SK-N-MC (cell line): ENCODE results near the gene CCDC117.

Experiments used
- DNase-seq: peaks from one replicate; pipeline ENCODE4 v3.0.0-alpha.2; 2011; ENCODE audit warnings: low read depth, low spot score
- H3K27ac ChIP-seq: fragments of 200-600 bp; sonication (generic); 2 replicates; pipeline ENCODE4 v1.5.1; 2016; ENCODE audit warnings: mixed run types
- H3K36me3 ChIP-seq: fragments of 200-600 bp; sonication (generic); 2 replicates; pipeline ENCODE4 v1.6.1; 2017; ENCODE audit warnings: antibody characterized with exemption, low read length, mixed read lengths; ENCODE audit not compliant: insufficient read depth
- H3K4me3 ChIP-seq: fragments of 200-600 bp; sonication (generic); 2 replicates; pipeline ENCODE4 v1.5.1; 2016
- H3K9ac ChIP-seq: fragments of 200-600 bp; sonication (generic); 2 replicates; pipeline ENCODE4 v1.8.0; 2017; ENCODE audit warnings: mixed run types, mixed read lengths; ENCODE audit not compliant: insufficient read length
- H3K9me3 ChIP-seq: fragments of 200-600 bp; sonication (generic); 2 replicates; pipeline ENCODE4 v1.6.1; 2017; ENCODE audit warnings: low read depth, mild to moderate bottlenecking, antibody characterized with exemption, low read length, moderate library complexity, mixed read lengths
- EZH2 ChIP-seq: fragments of 200-600 bp; sonication (generic); IDR thresholded peaks from one replicate; pipeline ENCODE4 v1.6.1; 2017; ENCODE audit warnings: antibody characterized with exemption
- FOXP2 ChIP-seq: optimal IDR thresholded peaks from 2 replicates; pipeline ENCODE3; 2011; ENCODE audit warnings: mild to moderate bottlenecking, moderate library complexity; ENCODE audit not compliant: insufficient read depth; ENCODE audit errors: extremely low read length, control extremely low read depth
- POLR2AphosphoS5 ChIP-seq: IDR thresholded peaks from 2 replicates; pipeline ENCODE4 v1.6.1; 2012; ENCODE audit warnings: mild to moderate bottlenecking, low read depth, low read length, borderline replicate concordance

The CCDC117 gene

GRCh38 chr22:28766628-28767027 is 5.9 kb upstream of the CCDC117 start:
- no peak overlapping the region for H3K9ac ChIP-seq
- TF ChIP-seq FOXP2: no peak
- no peak for TF ChIP-seq POLR2AphosphoS5
- TF ChIP-seq EZH2: no peak
- no peak overlapping the region for H3K27ac ChIP-seq
- H3K9me3 ChIP-seq: no peaks in the 10 kb centered on the region
- no peak for DNase-seq
- no peak overlapping the region for H3K4me3 ChIP-seq
- no peaks in the 10 kb centered on the region for H3K36me3 ChIP-seq

DNA sequence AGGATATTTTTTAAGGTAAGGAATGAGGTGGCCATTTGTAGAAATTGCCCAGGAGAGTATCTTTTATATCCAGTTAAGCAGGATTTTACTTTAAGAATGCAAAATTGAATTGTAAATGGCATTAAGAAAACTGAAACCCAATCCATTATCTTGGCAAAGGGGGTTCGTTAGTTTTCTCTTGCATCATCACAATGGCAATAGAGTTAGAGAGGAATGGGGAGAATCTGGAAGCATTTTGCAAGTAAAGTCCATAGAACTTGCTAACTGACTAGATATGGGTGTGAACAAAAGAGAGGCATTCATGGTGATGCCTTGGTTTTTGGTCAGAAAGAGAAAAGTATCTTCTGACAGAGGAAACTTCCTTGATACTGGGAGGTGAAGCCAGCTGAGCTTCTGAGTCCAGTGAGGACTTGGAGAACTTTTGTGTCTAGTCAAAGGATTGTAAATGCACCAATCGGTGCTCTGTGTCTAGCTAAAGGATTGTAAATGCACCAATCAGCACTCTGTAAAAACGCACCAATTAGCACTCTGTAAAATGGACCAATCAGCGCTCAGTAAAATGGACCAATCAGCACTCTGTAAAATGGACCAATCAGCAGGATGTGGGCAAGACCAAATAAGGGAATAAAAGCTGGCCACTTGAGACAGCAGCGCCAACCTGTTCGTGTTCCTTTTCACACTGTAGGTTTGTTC is 3.6 kb upstream of the CCDC117 start:
- TF ChIP-seq EZH2 (no peak), POLR2AphosphoS5 (no peak), FOXP2 (no peak)
- no peak overlapping the region for H3K27ac ChIP-seq
- H3K9me3 ChIP-seq: no peaks in the 10 kb centered on the region
- no peaks in the 10 kb centered on the region for H3K36me3 ChIP-seq
- DNase-seq: no peak
- no peak overlapping the region for H3K9ac ChIP-seq
- no peak overlapping the region for H3K4me3 ChIP-seq

DNA sequence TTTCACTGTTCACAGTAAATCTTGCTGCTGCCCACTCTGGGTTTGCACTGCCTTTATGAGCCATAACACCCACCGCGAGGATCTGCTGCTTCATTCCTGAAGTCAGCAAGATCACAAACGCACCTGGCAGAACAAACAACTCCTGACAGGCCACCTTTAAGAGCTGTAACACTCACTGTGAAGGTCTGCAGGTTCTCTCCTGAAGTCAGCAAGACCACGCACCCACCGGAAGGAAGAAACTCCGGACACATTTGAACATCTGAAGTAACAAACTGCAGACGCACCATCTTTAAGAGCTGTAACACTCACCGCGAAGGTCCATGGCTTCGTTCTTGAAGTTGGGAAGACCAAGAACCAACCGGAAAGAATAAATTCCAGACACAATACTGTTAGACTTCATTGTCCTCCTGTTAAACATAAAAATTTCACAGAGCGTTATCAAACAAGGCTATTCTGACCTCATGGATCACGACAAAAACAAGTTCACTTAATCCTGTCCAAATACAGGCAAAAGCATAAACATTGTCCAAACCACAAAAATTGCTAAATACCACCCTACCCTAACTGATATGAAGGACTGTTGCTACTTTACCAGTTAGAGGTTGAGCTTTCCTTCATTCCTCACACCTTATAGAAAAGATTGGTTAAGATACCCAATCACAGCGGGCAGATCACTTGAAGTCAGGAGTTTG is 3.0 kb upstream of the CCDC117 start:
- H3K36me3 ChIP-seq: peaks cover 4% of the 10 kb centered on the region
- TF ChIP-seq FOXP2 (no peak), POLR2AphosphoS5 (no peak), EZH2 (no peak)
- no peak for DNase-seq
- no peak overlapping the region for H3K4me3 ChIP-seq
- no peak overlapping the region for H3K9ac ChIP-seq
- H3K27ac ChIP-seq: no peak overlapping the region
- H3K9me3 ChIP-seq: no peaks in the 10 kb centered on the region

DNA sequence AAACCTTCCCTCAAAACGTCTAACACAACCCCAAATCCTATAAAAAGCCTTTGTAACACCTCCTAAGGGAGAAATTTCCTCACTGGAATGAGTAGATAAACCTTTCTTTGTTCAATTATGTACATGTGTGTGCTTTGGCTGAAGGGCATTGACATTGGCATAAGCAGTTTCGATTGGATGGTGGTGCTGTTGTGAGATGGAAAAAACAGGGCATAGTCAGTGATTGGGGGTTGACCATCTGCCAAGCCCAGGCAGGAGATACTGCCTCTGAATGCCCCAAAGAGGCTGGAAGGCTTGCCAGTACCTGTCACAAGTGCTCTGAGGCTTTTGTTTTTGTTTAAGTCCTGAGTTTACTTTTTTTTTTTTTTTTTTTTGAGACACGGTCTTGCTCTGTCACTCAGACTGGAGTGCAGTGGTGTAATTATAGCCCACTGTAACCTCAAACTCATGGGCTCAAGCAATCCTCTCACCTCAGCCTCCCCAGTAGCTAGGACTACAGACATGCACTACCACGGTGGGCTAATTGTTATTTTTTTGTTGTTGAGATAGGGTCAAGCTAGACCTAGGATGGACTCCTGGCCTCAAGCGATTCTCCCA is 1.2 kb upstream of the CCDC117 start:
- no peaks in the 10 kb centered on the region for H3K9me3 ChIP-seq
- TF ChIP-seq FOXP2 (no peak), POLR2AphosphoS5 (no peak), EZH2 (no peak)
- no peak overlapping the region for H3K27ac ChIP-seq
- H3K36me3 ChIP-seq: peaks cover 21% of the 10 kb centered on the region
- no peak for DNase-seq
- no peak overlapping the region for H3K9ac ChIP-seq
- H3K4me3 ChIP-seq: no peak overlapping the region

DNA sequence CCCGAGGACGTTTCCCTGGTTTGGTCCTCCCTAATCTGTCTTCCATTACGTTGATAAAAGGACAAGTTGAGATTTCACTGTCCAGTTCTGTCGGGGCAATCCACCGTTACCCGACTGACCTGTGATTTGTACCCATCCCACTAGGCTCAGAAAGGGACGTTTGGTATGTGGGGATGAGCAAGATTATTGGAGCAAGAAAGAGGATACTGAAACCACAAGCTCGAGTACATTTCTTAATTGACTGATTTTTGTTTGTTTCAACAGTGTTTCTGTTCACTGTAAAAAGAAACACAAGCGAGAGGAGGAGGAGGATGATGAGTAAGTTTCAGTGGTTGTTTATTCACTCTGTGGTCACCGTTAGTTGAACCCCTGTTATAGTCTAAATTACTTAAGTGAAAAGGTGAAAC is 969 bp downstream of the CCDC117 start:
- Histone ChIP-seq H3K4me3 (peak overlapping the region; percentile 92), H3K36me3 (peaks cover 36% of the 10 kb centered on the region), H3K9ac (peak overlapping the region; percentile 96), H3K27ac (0 out of 2 replicates have a peak overlapping the region, but pooled peaks have one; percentile 30), H3K9me3 (no peaks in the 10 kb centered on the region)
- TF ChIP-seq EZH2 (no peak), FOXP2 (no peak), POLR2AphosphoS5 (no peak)
- no peak for DNase-seq

DNA sequence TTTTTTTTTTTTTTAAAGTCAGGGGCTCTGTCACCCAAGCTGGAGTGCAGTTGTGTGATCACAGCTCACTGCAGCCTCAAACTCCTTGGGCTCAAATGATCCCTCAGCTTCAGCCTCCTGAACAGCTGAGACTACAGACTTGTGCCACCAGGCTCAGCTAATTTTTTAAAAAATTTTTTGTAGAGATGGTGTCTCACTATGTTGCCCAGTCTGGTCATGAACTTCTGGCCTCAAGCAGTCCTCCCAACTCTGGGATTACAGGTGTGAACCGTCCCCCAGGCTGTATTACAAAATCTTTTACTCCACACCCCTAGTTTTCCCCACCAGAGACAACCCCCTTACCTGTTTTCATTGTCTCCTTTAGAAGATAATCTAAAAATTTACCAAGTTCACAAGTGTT is 1.9 kb downstream of the CCDC117 start:
- H3K9me3 ChIP-seq: no peaks in the 10 kb centered on the region
- H3K36me3 ChIP-seq: peaks cover 39% of the 10 kb centered on the region
- no peak for DNase-seq
- H3K4me3 ChIP-seq: no peak overlapping the region
- H3K9ac ChIP-seq: no peak overlapping the region
- TF ChIP-seq FOXP2: no peak
- no peak for TF ChIP-seq POLR2AphosphoS5
- TF ChIP-seq EZH2: no peak
- no peak overlapping the region for H3K27ac ChIP-seq

GRCh38 chr22:28779833-28780232 is 7.3 kb downstream of the CCDC117 start:
- no peak for DNase-seq
- H3K9me3 ChIP-seq: no peaks in the 10 kb centered on the region
- peaks cover 78% of the 10 kb centered on the region for H3K36me3 ChIP-seq
- peak overlapping the region; percentile 5; the same call in 1 of the 2 replicates for H3K27ac ChIP-seq
- no peak overlapping the region for H3K4me3 ChIP-seq
- no peak for TF ChIP-seq EZH2
- TF ChIP-seq POLR2AphosphoS5: no peak
- TF ChIP-seq FOXP2: no peak
- H3K9ac ChIP-seq: no peak overlapping the region

DNA sequence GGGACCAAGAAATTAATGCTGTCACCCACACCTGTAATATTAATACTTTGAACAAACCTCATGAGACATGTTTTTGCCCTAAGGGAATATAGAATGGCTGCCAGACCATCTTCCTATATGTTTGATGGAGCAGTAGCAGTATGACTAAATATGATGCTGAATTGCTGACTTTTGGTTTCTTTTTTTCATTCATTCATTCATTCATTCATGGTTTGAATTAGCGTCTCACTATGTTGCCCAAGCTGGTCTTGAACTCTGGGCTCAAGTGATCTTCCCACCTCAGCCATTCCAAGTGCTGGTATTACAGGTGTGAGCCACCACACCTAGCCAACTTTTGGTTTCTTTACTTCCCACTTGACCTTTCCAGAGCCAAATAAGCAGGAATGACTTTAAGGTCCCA is 7.8 kb downstream of the CCDC117 start:
- no peak for DNase-seq
- Histone ChIP-seq H3K9me3 (no peaks in the 10 kb centered on the region), H3K36me3 (peaks cover 78% of the 10 kb centered on the region), H3K9ac (no peak overlapping the region), H3K4me3 (no peak overlapping the region), H3K27ac (no peak overlapping the region)
- no peak for TF ChIP-seq EZH2
- no peak for TF ChIP-seq FOXP2
- no peak for TF ChIP-seq POLR2AphosphoS5

- TF ChIP-seq POLR2AphosphoS5: no peak
- TF ChIP-seq FOXP2: no peak
- no peak for TF ChIP-seq EZH2
- Histone ChIP-seq H3K9me3 (no peaks in the 10 kb centered on the region), H3K27ac (no peak overlapping the region), H3K4me3 (no peak overlapping the region), H3K36me3 (peaks cover 80% of the 10 kb centered on the region), H3K9ac (no peak overlapping the region)
- no peak for DNase-seq
These were observed 11.5 kb downstream of the CCDC117 start for GRCh38 chr22:28783786-28784671.
